GM12872 (cell line): ENCODE data around the gene CTSV.

Source experiments
- CTCF ChIP-seq: IDR thresholded peaks from 3 replicates; pipeline ENCODE4 v1.5.1; 2011; ENCODE audit warnings: low read depth, mild to moderate bottlenecking, low read length, moderate library complexity; ENCODE audit not compliant: insufficient read depth

CTSV gene

GRCh38 chr9:97046228-97046627 is 7.3 kb upstream of the CTSV start:
- TF ChIP-seq CTCF = no peak

GRCh38 chr9:97045300-97045699 is 6.4 kb upstream of the CTSV start:
- no peak for TF ChIP-seq CTCF

- no peak for TF ChIP-seq CTCF
These were observed 3.0 kb upstream of the CTSV start for GRCh38 chr9:97041898-97042297.

DNA sequence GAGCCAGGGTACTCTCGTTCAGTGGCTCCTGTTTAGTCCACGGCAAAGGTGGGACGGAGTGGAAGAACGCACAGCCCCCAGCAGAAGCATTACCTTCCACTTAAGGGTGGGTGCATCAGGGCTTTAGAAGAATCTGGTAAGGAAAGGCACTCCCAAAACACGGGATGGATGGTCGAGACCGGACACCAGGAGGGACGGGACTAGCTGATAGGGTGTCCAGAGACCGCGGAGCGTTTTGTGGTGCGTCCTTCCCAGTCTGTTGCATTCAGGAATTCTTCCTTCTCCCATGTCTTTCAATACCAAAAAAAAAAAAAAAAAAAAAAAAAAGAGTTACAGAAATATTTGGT is 545 bp upstream of the CTSV start:
- no peak for TF ChIP-seq CTCF
